ENCODE results near the gene CDH13.

The CDH13 gene

GRCh38 chr16:83847371-83848225 is 1220.8 kb downstream of the CDH13 start:
- TF ChIP-seq REST (IDR thresholded peaks at IDR 0.05; ENCODE audit: insufficient read depth in 1 of 2, low read depth in 2 of 2, low read length in 2 of 2) (no peak), POLR2AphosphoS5 (IDR thresholded peaks at IDR 0.05; ENCODE audit: low read depth, low read length) (no peak), FOXP2 (optimal IDR thresholded peaks at IDR 0.05; ENCODE audit: borderline replicate concordance, extremely low read depth, extremely low read length, insufficient read depth) (no peak), TAF1 (IDR thresholded peaks at IDR 0.05; ENCODE audit: borderline replicate concordance, insufficient read depth, low read length) (no peak), SIN3A (IDR thresholded peaks at IDR 0.05; ENCODE audit: borderline replicate concordance, insufficient read depth, low read length) (no peak)

GRCh38 chr16:83849421-83849820 is 1222.7 kb downstream of the CDH13 start:
- TF ChIP-seq POLR2AphosphoS5 (IDR thresholded peaks at IDR 0.05; ENCODE audit: low read depth, low read length) (no peak), FOXP2 (optimal IDR thresholded peaks at IDR 0.05; ENCODE audit: borderline replicate concordance, extremely low read depth, extremely low read length, insufficient read depth) (no peak), REST (IDR thresholded peaks at IDR 0.05; ENCODE audit: insufficient read depth in 1 of 2, low read depth in 2 of 2, low read length in 2 of 2) (no peak), SIN3A (IDR thresholded peaks at IDR 0.05; ENCODE audit: borderline replicate concordance, insufficient read depth, low read length) (no peak), TAF1 (IDR thresholded peaks at IDR 0.05; ENCODE audit: borderline replicate concordance, insufficient read depth, low read length) (no peak)
